H1 (cell line): ENCODE results near the gene DTL. TPM values are rescaled to one million over a fixed set of nuclear protein-coding genes. Genes with fewer than 3 reads are reported as not detected.

ENCODE experiments used
- JUND ChIP-seq: IDR thresholded peaks from 2 replicates; pipeline ENCODE4 v1.6.1; 2011; ENCODE audit warnings: mild to moderate bottlenecking, improper control_type of control experiment, low read length
- KDM1A ChIP-seq: fragments of 200-600, 300-600 bp; sonication (generic); IDR thresholded peaks from 2 replicates; pipeline ENCODE4 v1.7.1; 2016; ENCODE audit warnings: mild to moderate bottlenecking, low read length, borderline replicate concordance
- SP1 ChIP-seq: IDR thresholded peaks from 2 replicates; pipeline ENCODE4 v1.6.1; 2011; ENCODE audit warnings: low read depth, low read length
- polyA plus RNA-seq, 7 experiments: library from polyadenylated mRNA; depleted of rRNA in 3 of 7; stranded (reverse) in 5 of 7; unstranded in 2 of 7; fragments of >200 nt in 5 of 7; fragments of 200-250 nt in 2 of 7; gene quantifications; 1 replicate in 5 of 7; 2 replicates in 1 of 7; 4 replicates in 1 of 7; pipeline versions ENCODE4 v1.2.1 to v1.2.3, GENCODE V29; 2011 to 2013; ENCODE audit warnings: missing spikeins in 2 of 7, mixed read lengths in 2 of 7
- total RNA-seq: library from RNA; stranded (reverse); fragmentation: NEBNext Ultra II Directional; extraction: Animal tissue kit (Norgen Biotek cat#: 25700); gene quantifications from 2 replicates; pipeline ENCODE4 v1.2.1, GENCODE V29; 2021

DTL gene
- total and polyA plus RNA-seq, 2 of the 8 experiments (the other 6 are each of a cell fraction or from before 2014, with no cell fraction given): 36.0 to 46.9 TPM

GRCh38 chr1:212113706-212114105, 78.2 kb downstream of the DTL start (continued):
- TF ChIP-seq KDM1A (no peak), SP1 (no peak), JUND (no peak)
